Vagina (tissue), 2 donors: ENCODE results near the gene FAM83C. TPM values are rescaled to one million over a fixed set of nuclear protein-coding genes. Genes with fewer than 3 reads are reported as not detected.

Experiments
- DNase-seq, 2 donors: peaks; one replicate each; pipeline ENCODE4 v3.0.0-alpha.2; 2017; ENCODE audit errors: extremely low spot score in 2 of 2
- H3K27ac ChIP-seq: fragments of 200-600 bp; sonication (generic); one replicate; pipeline ENCODE4 v1.5.1; 2019
- H3K27me3 ChIP-seq: fragments of 200-600 bp; sonication (generic); one replicate; pipeline ENCODE4 v1.5.1; 2019
- H3K36me3 ChIP-seq, 2 donors: fragments of 200-600 bp; sonication (generic); one replicate each; pipeline ENCODE4 v1.5.1; 2017 to 2019
- H3K4me1 ChIP-seq: fragments of 200-600 bp; sonication (generic); one replicate; pipeline ENCODE4 v1.5.1; 2019
- H3K4me3 ChIP-seq, 2 donors: fragments of 200-600 bp; sonication (generic); 1 replicate in 1 of 2; 2 replicates in 1 of 2; pipeline ENCODE4 v1.5.1; 2016 to 2019
- H3K9me3 ChIP-seq: fragments of 200-600 bp; sonication (generic); one replicate; pipeline ENCODE4 v1.5.1; 2019
- CTCF ChIP-seq, 3 experiments: fragments of 450-650 bp in 2 of 3; fragments of 200-600 bp in 1 of 3; sonication (generic) in 1 of 3; IDR thresholded peaks; one replicate each; pipeline ENCODE4 v1.5.1; 2017 to 2019; ENCODE audit warnings: antibody characterized with exemption in 3 of 3, mild to moderate bottlenecking in 2 of 3, moderate library complexity in 2 of 3
- POLR2A ChIP-seq, 2 donors: fragments of 450-650 bp; IDR thresholded peaks; one replicate each; pipeline ENCODE4 v1.6.1; 2017; ENCODE audit warnings: antibody characterized with exemption in 2 of 2, mild to moderate bottlenecking in 2 of 2, moderate library complexity in 2 of 2
- POLR2AphosphoS5 ChIP-seq, 2 donors: sonication (generic); formaldehyde crosslinking; IDR thresholded peaks; one replicate each; pipeline ENCODE4 v1.9.0; 2017; ENCODE audit warnings: antibody characterized with exemption in 2 of 2, mild to moderate bottlenecking in 2 of 2, low read depth in 1 of 2; ENCODE audit not compliant: insufficient read depth in 1 of 2
- intact Hi-C: fragments of 100-400 bp; cut with DNase I; formaldehyde crosslinking; loops from one replicate; pipeline ENCODE4 v1.15.1; 2023
- total RNA-seq: library from RNA; depleted of rRNA; stranded (reverse); fragments of >200 nt; gene quantifications from one replicate; pipeline ENCODE4 v1.2.3, GENCODE V29; 2016

The FAM83C gene
- total RNA-seq, 1 donor from 2014 or later: 16.9 TPM

- Histone ChIP-seq H3K4me1 (peaks cover 6% of the 10 kb centered on the region), H3K4me3 (no peak overlapping the region), H3K36me3 (no peaks in the 10 kb centered on the region), H3K9me3 (no peaks in the 10 kb centered on the region), H3K27me3 (no peaks in the 10 kb centered on the region), H3K27ac (no peak overlapping the region)
- DNase-seq: no peak
- intact Hi-C loops: no loop called here
- TF ChIP-seq POLR2A (IDR thresholded peaks at IDR 0.05): no peak
- no peak for TF ChIP-seq POLR2AphosphoS5 (IDR thresholded peaks at IDR 0.05; ENCODE audit: insufficient read depth in 1 of 2, low read depth in 1 of 2)
- TF ChIP-seq CTCF (IDR thresholded peaks at IDR 0.05): no peak
Measured at GRCh38 chr20:35295058-35295457, 2.8 kb upstream of the FAM83C start.

- no peak for TF ChIP-seq POLR2AphosphoS5 (IDR thresholded peaks at IDR 0.05; ENCODE audit: insufficient read depth in 1 of 2, low read depth in 1 of 2)
- TF ChIP-seq CTCF (IDR thresholded peaks at IDR 0.05): no peak
- TF ChIP-seq POLR2A (IDR thresholded peaks at IDR 0.05): no peak
- H3K36me3 ChIP-seq: no peaks in the 10 kb centered on the region
- DNase-seq: no peak
- H3K27me3 ChIP-seq: no peaks in the 10 kb centered on the region
- H3K4me1 ChIP-seq: peaks cover 6% of the 10 kb centered on the region
- H3K27ac ChIP-seq: no peak overlapping the region
- intact Hi-C loops: no loop called here
- no peak overlapping the region for H3K4me3 ChIP-seq
- no peaks in the 10 kb centered on the region for H3K9me3 ChIP-seq
Measured at GRCh38 chr20:35294293-35294685, 2.1 kb upstream of the FAM83C start.

GRCh38 chr20:35293303-35294292, 1.4 kb upstream of the FAM83C start:
- peaks cover 6% of the 10 kb centered on the region for H3K4me1 ChIP-seq
- no peak for TF ChIP-seq POLR2A (IDR thresholded peaks at IDR 0.05)
- TF ChIP-seq CTCF (IDR thresholded peaks at IDR 0.05): no peak
- TF ChIP-seq POLR2AphosphoS5 (IDR thresholded peaks at IDR 0.05; ENCODE audit: insufficient read depth in 1 of 2, low read depth in 1 of 2): no peak

GRCh38 chr20:35292504-35293285, 470 bp upstream of the FAM83C start:
- TF ChIP-seq POLR2AphosphoS5 (IDR thresholded peaks at IDR 0.05; ENCODE audit: insufficient read depth in 1 of 2, low read depth in 1 of 2): no peak
- no peak for TF ChIP-seq CTCF (IDR thresholded peaks at IDR 0.05)
- TF ChIP-seq POLR2A (IDR thresholded peaks at IDR 0.05): no peak
- Histone ChIP-seq H3K36me3 (no peaks in the 10 kb centered on the region), H3K27me3 (no peaks in the 10 kb centered on the region), H3K9me3 (no peaks in the 10 kb centered on the region), H3K27ac (peak overlapping the region; percentile 31), H3K4me3 (peak overlapping the region in 1 of 2 donors; percentile 36), H3K4me1 (peaks cover 6% of the 10 kb centered on the region)
- no peak for DNase-seq
- intact Hi-C loops: no loop called here

More at GRCh38 chr20:35293303-35294292, 1.4 kb upstream of the FAM83C start:
- Histone ChIP-seq H3K27me3 (no peaks in the 10 kb centered on the region), H3K27ac (no peak overlapping the region), H3K36me3 (no peaks in the 10 kb centered on the region), H3K9me3 (no peaks in the 10 kb centered on the region), H3K4me3 (no peak overlapping the region)
- intact Hi-C loops: no loop called here
- DNase-seq: no peak
